PC-9 (cell line): ENCODE data around the gene DPYSL3. TPM values are rescaled to one million over a fixed set of nuclear protein-coding genes. Genes with fewer than 3 reads are reported as not detected.

ENCODE experiments used
- Bru-seq: library from RNA; stranded (reverse); fragments of 400-500 nt; gene quantifications from one replicate; lab custom pipeline; 2021; lab: Mats Ljungman, UMichigan
- BruChase-seq, 2 experiments: library from RNA; stranded (reverse); fragments of 400-500 nt; gene quantifications; one replicate each; lab custom pipeline; 2021; lab: Mats Ljungman, UMichigan
- BruUV-seq: library from RNA; stranded (reverse); fragments of 400-500 nt; replicated peaks from 2 replicates; lab custom pipeline; 2021; lab: Mats Ljungman, UMichigan
- CTCF ChIA-PET: fragments of 300-600 bp; sonication (Branson Sonifier 250); formaldehyde crosslinking; loops from one replicate; lab custom pipeline; 2022; ENCODE audit warnings: antibody characterized with exemption; lab: Charles Lee
- POLR2A ChIA-PET: fragments of 300-600 bp; sonication (Branson Sonifier 250); formaldehyde crosslinking; loops from one replicate; lab custom pipeline; 2022; ENCODE audit warnings: antibody characterized with exemption; ENCODE audit not compliant: unreplicated experiment; lab: Charles Lee
- DNase-seq, 2 experiments: peaks; one replicate each; pipeline versions ENCODE4 v3.0.0 to v3.0.0-alpha.2; 2015 to 2022; ENCODE audit warnings: mixed read lengths in 1 of 2
- H2AFZ ChIP-seq: fragments of 200-600 bp; sonication (generic); 2 replicates; pipeline ENCODE4 v1.8.1; 2017; ENCODE audit warnings: antibody characterized with exemption
- H3F3A ChIP-seq: fragments of 200-600 bp; sonication (generic); 2 replicates; pipeline ENCODE4 v1.8.1; 2017; ENCODE audit warnings: antibody characterized with exemption, mild to moderate bottlenecking, low read depth; ENCODE audit not compliant: insufficient read depth
- H3K27ac ChIP-seq: fragments of 200-600 bp; sonication (generic); 2 replicates; pipeline ENCODE4 v1.6.1; 2016; ENCODE audit warnings: mixed run types
- H3K27me3 ChIP-seq: fragments of 200-600 bp; sonication (generic); 2 replicates; pipeline ENCODE4 v1.6.1; 2016; ENCODE audit warnings: low read depth, mixed run types; ENCODE audit not compliant: insufficient read depth
- H3K36me3 ChIP-seq: fragments of 200-600 bp; sonication (generic); 2 replicates; pipeline ENCODE4 v1.6.1; 2016; ENCODE audit warnings: low read depth, mixed run types
- H3K4me1 ChIP-seq: fragments of 200-600 bp; sonication (generic); replicated peaks from 2 replicates; pipeline ENCODE4 v1.6.1; 2016; ENCODE audit warnings: mixed run types; ENCODE audit not compliant: insufficient read depth
- H3K4me2 ChIP-seq: fragments of 200-600 bp; sonication (generic); 2 replicates; pipeline ENCODE4 v1.6.1; 2017; ENCODE audit warnings: mixed run types
- H3K4me3 ChIP-seq: fragments of 200-600 bp; sonication (generic); 2 replicates; pipeline ENCODE4 v1.6.1; 2016; ENCODE audit warnings: mixed run types
- H3K79me2 ChIP-seq: fragments of 200-600 bp; sonication (generic); 2 replicates; pipeline ENCODE4 v1.6.1; 2017; ENCODE audit warnings: low read depth, mixed run types
- H3K9me2 ChIP-seq: fragments of 200-600 bp; sonication (generic); 2 replicates; pipeline ENCODE4 v1.8.1; 2017; ENCODE audit warnings: mild to moderate bottlenecking; ENCODE audit not compliant: insufficient read depth
- H3K9me3 ChIP-seq: fragments of 200-600 bp; sonication (generic); 2 replicates; pipeline ENCODE4 v1.8.1; 2016; ENCODE audit warnings: low read depth; ENCODE audit not compliant: insufficient read depth
- H4K20me1 ChIP-seq: fragments of 200-600 bp; sonication (generic); 2 replicates; pipeline ENCODE4 v1.8.1; 2017; ENCODE audit not compliant: insufficient read depth
- EZH2 ChIP-seq: fragments of 200-600 bp; sonication (generic); IDR thresholded peaks from 2 replicates; pipeline ENCODE4 v1.8.0; 2017; ENCODE audit warnings: antibody characterized with exemption, low read depth
- intact Hi-C: fragments of 100-400 bp; cut with micrococcal nuclease; formaldehyde crosslinking; loops from one replicate; pipeline ENCODE4 v1.10.0; 2022; ENCODE audit not compliant: unreplicated experiment
- long read RNA-seq: library from polyadenylated mRNA; stranded (forward); transcript quantifications from one replicate; pipeline ENCODE4 v2.0.0, GENCODE V29; 2022
- total RNA-seq: library from RNA; stranded (reverse); gene quantifications from 2 replicates; pipeline ENCODE4 v1.2.3, GENCODE V29; 2021
- TF ChIP-seq, protein P1 (sequence below): fragments of 200-600 bp; sonication (generic); conservative IDR thresholded peaks from 2 replicates; pipeline ENCODE4 v1.6.1; 2017; ENCODE audit warnings: mixed run types, antibody characterized with exemption, mild to moderate bottlenecking, moderate library complexity

DPYSL3 gene
- total RNA-seq (0.40 and 1.3 TPM in 2 replicates), Bru-seq, nascent RNA (percentile 15 among the genes with signal in this experiment), BruChase-seq, experiment 1, labeled RNA remaining after a 2-hour chase (percentile 9 among the genes with signal in this experiment), BruChase-seq, experiment 2, labeled RNA remaining after a 6-hour chase (percentile 8 among the genes with signal in this experiment)
- long read RNA-seq, result 0 reads

DNA sequence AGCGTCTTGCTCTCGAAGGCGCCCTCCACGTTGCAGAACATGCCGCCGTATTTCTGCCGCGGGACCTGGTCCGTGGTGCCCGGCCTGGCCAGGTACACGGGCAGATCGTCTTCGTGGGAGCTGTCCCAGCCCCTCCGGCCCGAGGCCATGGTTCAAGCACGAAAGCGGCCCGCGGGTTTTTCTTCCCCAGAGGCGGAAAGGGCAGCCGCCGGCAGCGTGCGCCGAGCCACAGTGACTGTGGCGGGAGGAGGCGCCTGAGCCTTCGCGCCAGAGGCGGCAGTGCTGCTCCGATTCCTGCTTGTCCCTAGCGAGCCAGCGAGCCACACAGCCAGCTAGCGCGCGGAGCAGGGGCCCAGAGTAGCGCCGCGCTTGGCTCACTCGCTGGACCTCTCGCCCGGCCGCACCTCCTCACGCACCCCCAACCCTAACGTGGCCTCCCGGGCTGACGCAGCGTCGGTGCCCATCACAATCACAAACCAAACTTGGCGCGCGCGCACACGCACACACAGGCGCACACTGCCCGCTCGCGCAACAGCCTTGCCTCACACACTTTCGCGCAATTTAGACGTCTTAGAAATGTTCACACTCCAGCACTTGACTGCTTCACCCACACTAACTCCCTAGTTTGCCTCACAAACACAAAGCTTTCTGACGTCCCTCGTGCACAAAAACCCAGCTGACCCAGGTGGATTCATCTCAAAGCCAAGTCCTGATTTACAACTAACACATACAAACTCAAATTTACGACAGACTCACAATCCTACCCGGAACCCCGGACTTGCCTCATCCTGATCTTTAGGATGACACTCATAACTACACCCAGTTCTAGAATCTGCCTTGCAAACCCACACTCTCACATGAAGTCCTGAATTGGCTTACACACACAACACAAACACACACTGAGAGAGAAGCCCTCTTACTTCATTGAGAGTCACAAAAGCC lies at the start of gene DPYSL3:
Gene DPYSL3, minus strand, starts transcription at position 359 of the 942 bp plus-strand sequence. Its CDS starts 210 bp downstream, at position 149.
- H3F3A ChIP-seq, result no peaks in the 10 kb centered on the region
- CTCF ChIA-PET, result no interaction called here
- no peak within 1 kb of the TSS for H3K27ac ChIP-seq
- no peaks in the 10 kb centered on the region for H3K9me2 ChIP-seq
- no peak within 1 kb of the TSS for H3K4me2 ChIP-seq
- H3K36me3 ChIP-seq, result no peaks in the 10 kb centered on the region
- H3K4me3 ChIP-seq, result no peak within 1 kb of the TSS
- POLR2A ChIA-PET, result no interaction called here
- DNase-seq, result peak in 1 of 2 experiments; percentile 20
- H2AFZ ChIP-seq, result no peak within 1 kb of the TSS
- no TSS peak for BruUV-seq
- no peaks in the 10 kb centered on the region for H4K20me1 ChIP-seq
- intact Hi-C loops, result loop anchor here (5.0 kb wide), 1 partner anchor 67 kb away; no protein-coding TSS in a partner anchor
- peaks cover 52% of the 10 kb centered on the region for H3K27me3 ChIP-seq
- no peaks in the 10 kb centered on the region for H3K79me2 ChIP-seq
- H3K9me3 ChIP-seq, result no peaks in the 10 kb centered on the region
- TF ChIP-seq EZH2, result no peak
- TF ChIP-seq, protein P1, sequence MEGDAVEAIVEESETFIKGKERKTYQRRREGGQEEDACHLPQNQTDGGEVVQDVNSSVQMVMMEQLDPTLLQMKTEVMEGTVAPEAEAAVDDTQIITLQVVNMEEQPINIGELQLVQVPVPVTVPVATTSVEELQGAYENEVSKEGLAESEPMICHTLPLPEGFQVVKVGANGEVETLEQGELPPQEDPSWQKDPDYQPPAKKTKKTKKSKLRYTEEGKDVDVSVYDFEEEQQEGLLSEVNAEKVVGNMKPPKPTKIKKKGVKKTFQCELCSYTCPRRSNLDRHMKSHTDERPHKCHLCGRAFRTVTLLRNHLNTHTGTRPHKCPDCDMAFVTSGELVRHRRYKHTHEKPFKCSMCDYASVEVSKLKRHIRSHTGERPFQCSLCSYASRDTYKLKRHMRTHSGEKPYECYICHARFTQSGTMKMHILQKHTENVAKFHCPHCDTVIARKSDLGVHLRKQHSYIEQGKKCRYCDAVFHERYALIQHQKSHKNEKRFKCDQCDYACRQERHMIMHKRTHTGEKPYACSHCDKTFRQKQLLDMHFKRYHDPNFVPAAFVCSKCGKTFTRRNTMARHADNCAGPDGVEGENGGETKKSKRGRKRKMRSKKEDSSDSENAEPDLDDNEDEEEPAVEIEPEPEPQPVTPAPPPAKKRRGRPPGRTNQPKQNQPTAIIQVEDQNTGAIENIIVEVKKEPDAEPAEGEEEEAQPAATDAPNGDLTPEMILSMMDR, result no peak
- no peaks in the 10 kb centered on the region for H3K4me1 ChIP-seq

DNA sequence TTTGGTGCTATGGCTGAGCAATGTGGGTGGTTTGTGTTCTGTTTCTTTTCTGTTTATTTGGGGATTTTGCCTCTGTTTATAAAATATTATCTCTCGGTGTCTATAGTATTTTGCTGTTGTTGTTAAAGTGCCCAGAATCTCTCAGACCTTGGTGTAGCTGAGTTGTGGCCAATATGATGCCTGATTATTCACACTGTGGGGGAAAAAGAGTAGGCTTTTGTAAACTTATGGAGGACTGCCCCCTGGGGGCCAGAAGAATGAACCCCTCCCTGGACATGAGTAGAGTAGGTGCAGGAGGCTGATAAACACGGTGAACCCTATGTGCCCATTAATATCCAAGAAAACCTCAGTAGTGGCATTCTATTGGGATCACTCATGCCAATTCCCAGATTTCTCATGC lies 49.0 kb upstream of the DPYSL3 start:
- Histone ChIP-seq H3K79me2 (no peaks in the 10 kb centered on the region), H3K4me2 (no peak overlapping the region), H3K4me3 (no peak overlapping the region), H3K27me3 (peaks cover 18% of the 10 kb centered on the region), H3K9me3 (no peaks in the 10 kb centered on the region), H3K36me3 (no peaks in the 10 kb centered on the region), H3K4me1 (no peaks in the 10 kb centered on the region), H4K20me1 (no peaks in the 10 kb centered on the region), H3K27ac (no peak overlapping the region), H2AFZ (no peak overlapping the region), H3K9me2 (no peaks in the 10 kb centered on the region), H3F3A (no peaks in the 10 kb centered on the region)
- no TSS peak for BruUV-seq
- no peak for DNase-seq
- CTCF ChIA-PET, result interaction anchor here (0.7 kb wide), 1 partner anchor 168 kb away, joined by 3 read pairs; no protein-coding TSS in a partner anchor
- intact Hi-C loops, result no loop called here
- POLR2A ChIA-PET, result no interaction called here
- TF ChIP-seq, protein P1, result 0 out of 2 replicates have a peak, but pooled peaks have one; percentile 13
- TF ChIP-seq EZH2, result no peak

DNA sequence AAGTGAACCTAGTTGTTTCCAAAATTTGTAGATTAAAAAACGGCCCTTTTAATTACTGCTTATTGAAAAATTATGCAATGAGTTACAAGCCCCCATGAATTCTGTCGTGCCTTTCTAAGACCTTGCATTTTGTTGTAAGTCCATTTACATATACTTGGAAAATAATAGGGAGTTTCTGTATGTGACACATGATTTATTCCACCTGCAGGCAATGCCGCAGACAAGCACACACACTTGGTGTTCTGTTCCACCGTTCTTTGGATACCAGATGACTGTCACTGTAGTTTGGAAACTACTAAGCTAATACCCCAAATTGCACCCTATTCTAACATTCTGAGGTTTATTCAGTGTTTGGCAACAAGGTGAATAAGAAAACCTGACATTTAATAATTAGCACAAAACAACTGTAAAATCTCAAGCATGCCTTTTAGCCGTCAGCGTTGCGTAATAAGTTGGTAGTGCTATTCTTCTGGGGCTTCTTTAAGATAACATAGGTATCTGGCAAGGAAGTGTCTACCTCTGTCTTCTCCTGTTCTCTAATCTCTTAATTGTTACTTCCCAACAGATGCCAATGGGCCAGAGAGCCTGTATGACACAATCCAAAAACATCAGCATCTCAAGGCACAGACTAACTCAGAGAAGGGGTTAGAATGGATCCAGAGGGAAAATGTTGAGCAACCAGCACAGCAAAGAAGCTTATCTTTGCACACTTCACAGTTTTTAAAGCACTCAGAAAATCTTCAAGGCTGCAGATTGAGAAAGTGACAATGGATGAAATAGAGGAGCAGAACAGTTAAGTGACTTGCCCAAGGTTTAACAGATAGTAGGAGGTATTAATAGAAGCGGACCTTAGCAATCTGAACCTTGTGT lies 48.2 kb upstream of the DPYSL3 start:
- intact Hi-C loops, result no loop called here
- Histone ChIP-seq H3K27me3 (peaks cover 18% of the 10 kb centered on the region), H3K36me3 (no peaks in the 10 kb centered on the region), H3K27ac (no peak overlapping the region), H3K4me3 (no peak overlapping the region), H3K79me2 (no peaks in the 10 kb centered on the region), H4K20me1 (no peaks in the 10 kb centered on the region), H3K4me1 (no peaks in the 10 kb centered on the region), H3K9me2 (no peaks in the 10 kb centered on the region), H2AFZ (no peak overlapping the region), H3K9me3 (no peaks in the 10 kb centered on the region), H3F3A (no peaks in the 10 kb centered on the region), H3K4me2 (no peak overlapping the region)
- DNase-seq, result no peak
- TF ChIP-seq, protein P1, result no peak
- no peak for TF ChIP-seq EZH2
- POLR2A ChIA-PET, result no interaction called here
- CTCF ChIA-PET, result no interaction called here
- no TSS peak for BruUV-seq
